Right hindlimb (tissue), 1 donor: Measurements from ENCODE around the gene AUNIP.

Experiments
- DNase-seq: peaks from one replicate; pipeline ENCODE4 v3.0.0-alpha.2; 2018

The AUNIP gene

GRCh38 chr1:25806418-25806817 is 52.8 kb downstream of the AUNIP start:
- DNase-seq = peak; percentile 69

DNA sequence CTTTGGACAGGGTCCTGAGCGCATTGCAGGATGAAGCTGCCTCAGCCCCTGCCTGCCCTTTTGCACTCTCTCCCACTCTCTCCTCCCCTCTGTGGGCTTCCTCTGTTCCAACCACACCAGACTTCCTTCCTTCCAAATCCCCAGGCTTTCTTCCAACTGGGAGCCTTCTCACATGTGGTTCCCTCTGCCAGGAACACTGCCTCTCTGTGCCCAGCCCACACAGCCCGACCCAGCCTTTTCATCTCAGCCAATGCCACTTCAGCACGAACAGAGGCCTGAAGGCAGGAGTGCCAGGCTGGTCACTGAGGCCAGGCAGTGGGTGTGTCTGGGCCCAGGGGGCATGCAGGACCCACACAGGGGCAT is 53.4 kb downstream of the AUNIP start:
- peak; percentile 71 for DNase-seq

GRCh38 chr1:25804964-25805862 is 54.0 kb downstream of the AUNIP start:
- DNase-seq = no peak

GRCh38 chr1:25804244-25804963 is 54.9 kb downstream of the AUNIP start:
- DNase-seq = no peak

DNA sequence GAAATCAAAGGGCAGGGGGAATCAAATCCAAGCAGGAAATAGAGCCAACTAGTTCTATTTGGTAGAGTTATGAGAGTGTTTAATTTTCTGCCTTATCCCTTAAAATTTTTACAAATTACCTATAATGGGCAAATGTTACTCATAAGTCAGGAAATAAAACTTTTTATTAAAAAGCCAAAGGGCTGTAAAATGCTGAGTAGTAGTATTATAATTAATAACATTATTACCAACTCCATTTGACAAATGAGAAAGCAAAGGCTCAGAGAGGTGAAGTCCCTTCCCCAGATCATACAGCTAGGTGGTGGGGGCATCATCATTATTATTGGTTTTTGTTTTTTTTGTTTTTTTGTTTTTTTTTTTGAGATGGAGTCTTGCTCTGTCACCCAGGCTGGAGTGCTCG is 55.9 kb downstream of the AUNIP start:
- no peak for DNase-seq

DNA sequence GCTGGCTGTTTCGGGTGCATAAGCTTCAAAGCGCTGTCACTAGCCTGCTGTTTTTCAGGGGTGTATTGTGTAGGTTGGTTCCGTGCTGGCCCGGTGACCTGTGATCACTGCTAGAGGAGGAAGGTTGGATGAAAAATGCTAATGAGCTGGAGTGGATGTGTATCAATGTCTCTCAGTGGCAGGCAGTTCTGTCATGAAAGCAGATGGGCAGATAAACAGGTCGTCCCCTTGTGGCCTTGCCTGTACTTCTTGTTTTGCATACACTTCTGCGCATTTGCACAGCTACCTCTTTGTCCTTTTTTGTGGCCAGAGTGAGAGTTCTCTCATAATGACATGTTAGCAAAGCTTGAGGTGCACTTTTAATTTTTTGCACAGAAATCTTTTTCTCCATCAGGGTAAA is 56.3 kb downstream of the AUNIP start:
- DNase-seq = no peak

DNA sequence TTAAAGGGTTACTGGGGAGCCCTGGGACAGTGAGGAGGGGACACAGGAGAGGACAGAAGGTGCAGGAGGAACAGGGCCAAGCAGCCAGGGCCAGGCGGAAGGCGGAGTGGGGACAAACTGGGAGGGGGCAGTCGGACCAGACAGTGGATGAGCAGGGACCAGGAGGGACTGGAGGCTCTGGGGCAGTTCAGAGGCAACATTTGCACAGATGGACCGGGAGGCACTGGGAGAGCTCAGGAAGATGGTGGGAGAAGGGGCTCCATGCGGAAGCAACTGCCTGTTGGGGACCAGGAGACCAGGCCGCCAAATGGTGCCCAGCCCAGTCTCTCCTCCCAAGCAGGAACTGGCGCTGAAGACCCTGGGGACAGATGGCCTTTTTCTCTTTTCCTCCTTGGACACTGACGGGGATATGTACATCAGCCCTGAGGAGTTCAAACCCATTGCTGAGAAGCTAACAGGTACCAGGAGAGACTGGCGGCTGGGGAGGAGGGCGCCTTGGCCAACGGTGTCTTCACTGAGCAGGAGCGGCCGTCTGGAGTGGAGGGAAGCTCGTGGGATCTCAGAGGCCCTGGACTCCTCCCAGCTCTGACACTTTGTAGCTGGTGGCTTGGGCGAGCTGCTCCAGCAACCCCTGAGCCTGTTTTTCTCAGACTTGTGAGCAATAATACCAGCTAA is 58.4 kb downstream of the AUNIP start:
- no peak for DNase-seq

- DNase-seq = peak; percentile 86
Measured at GRCh38 chr1:25799935-25800702, 59.1 kb downstream of the AUNIP start, which contains the start of gene SELENON. Gene SELENON (plus strand): TSS chr1:25800193. CDS start chr1:25800231, 38 bp downstream.

GRCh38 chr1:25799352-25799934 is 59.8 kb downstream of the AUNIP start:
- DNase-seq = no peak

GRCh38 chr1:25798666-25799351 is 60.4 kb downstream of the AUNIP start:
- DNase-seq = no peak

DNA sequence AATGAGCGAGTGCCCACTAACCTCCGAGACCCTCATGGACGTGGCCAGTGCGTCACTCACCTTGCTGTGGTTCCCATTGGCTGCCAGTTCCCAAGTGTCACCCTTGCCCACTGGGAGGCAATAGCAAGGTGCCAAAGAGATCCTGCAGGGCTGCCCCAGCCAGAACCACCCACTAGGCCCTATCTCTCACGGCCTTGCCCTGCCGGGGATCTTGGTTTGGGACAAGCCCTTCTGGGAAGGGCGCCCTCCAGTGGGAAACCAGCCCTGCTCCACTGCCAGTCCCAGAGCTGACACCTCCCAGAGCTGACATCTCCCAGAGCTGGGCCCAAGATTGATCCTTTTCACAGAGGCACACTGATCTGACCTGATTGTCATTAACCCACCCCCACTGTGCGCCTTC is 61.3 kb downstream of the AUNIP start:
- no peak for DNase-seq

GRCh38 chr1:25796811-25797458 is 62.3 kb downstream of the AUNIP start:
- peak; percentile 79 for DNase-seq

- no peak for DNase-seq
Measured at GRCh38 chr1:25795946-25796810, 63.1 kb downstream of the AUNIP start.

GRCh38 chr1:25795211-25795610 is 64.0 kb downstream of the AUNIP start:
- no peak for DNase-seq

DNA sequence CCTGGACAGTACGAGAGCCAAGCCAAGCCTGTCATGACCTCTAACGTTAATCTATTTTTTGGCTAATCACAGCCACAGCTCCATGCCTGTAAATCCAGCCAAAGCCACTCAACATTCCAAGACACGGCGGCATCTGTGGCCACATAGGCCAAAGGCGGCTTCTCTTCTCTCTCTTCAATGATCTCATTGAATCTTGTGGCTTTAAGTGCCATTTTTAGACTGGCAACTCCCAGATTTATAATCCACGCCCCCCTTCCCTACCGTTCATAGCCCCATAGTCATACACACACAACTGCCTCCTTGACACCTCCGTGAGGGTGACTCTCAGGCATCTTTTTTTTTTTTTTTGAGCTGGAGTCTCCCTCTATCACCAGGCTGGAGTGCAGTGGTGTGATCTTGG is 64.9 kb downstream of the AUNIP start:
- no peak for DNase-seq

DNA sequence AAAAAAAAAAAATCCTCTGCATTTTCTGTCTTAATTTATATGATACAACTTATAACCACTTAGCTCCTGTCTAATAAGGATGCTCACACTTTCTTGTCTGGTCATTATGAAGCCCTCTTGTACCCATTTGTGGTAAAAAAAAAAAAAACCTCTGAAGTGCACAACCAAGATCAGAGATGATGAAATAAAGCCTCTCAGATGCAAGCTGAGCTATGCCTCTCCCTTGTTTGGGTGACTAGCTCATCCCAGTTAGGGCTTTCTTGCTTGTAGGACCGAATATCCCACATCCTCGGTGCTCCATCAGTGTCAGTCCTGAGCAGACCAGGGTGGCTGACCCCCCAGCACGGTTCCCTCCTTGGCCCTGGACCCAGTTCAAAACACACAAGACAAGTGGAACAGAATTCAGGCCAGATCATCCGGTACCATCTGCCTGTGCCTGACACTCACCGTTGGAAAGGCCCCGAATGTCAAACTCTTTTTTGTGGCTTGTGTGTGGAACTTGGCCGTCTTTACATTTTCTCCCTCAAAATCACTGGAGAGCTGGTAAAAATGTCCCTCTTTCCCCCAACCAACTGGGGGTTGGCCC is 65.6 kb downstream of the AUNIP start:
- no peak for DNase-seq

- DNase-seq = no peak
Measured at GRCh38 chr1:25792115-25792514, 67.1 kb downstream of the AUNIP start.

GRCh38 chr1:25790472-25790871 is 68.8 kb downstream of the AUNIP start:
- no peak for DNase-seq

DNA sequence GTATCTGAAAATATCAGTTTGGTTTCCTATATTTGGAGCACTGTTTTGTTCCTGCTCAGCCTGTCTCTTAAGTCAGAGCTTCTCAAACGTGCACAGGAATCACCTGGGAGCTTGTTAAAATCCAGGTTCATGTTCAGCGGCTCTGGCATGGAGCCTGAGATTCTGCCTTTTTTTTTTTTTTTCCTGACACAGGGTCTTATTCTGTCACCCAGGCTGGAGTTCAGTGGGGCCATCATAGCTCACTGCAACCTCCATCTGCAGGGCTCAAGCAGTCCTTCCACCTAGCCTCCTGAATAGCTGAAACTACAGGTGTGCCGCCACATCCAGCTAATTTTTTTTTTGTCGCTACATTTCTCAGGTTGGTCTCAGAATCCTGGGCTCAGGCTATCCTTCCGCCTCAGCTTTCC is 71.5 kb downstream of the AUNIP start:
- no peak for DNase-seq
